ENCODE results near the gene LRFN2.

The LRFN2 gene

DNA sequence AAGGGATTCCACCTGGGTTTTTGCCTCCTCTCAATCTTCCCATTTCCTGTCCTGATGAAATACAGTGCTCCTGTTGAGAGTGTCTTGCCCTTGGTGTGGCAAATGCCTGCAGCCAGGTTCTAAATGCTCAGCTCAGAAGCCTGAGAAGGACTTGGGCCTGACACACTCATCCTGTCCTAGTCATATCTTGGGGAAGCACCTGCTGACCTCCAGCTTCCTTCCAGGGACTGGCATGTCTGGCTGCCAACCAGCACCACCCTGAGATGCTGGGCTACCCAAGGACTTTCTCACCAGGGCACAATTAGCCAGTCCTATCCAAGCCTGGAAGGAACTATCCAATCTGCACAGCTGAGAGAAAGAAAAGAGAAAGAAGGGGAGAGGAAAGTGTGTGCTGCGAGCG lies 43.4 kb downstream of the LRFN2 start:
- Histone ChIP-seq H3K27me3 (ENCODE audit: control insufficient read depth, insufficient read depth, low read length) (no peaks in the 10 kb centered on the region), H3K4me3 (ENCODE audit: low read depth, low read length) (no peak overlapping the region), H3K27ac (ENCODE audit: low read depth, low read length) (no peak overlapping the region), H3K9me3 (ENCODE audit: control insufficient read depth, insufficient read depth, low read length) (no peaks in the 10 kb centered on the region), H3K9ac (ENCODE audit: low read depth, low read length) (no peak overlapping the region), H3K36me3 (ENCODE audit: control insufficient read depth, insufficient read depth, low read length) (no peaks in the 10 kb centered on the region), H3K4me1 (ENCODE audit: control insufficient read depth, insufficient read depth, low read length) (peaks cover 27% of the 10 kb centered on the region)

GRCh38 chr6:40543146-40543545 lies 44.0 kb downstream of the LRFN2 start:
- Histone ChIP-seq H3K27ac (ENCODE audit: low read depth, low read length) (no peak overlapping the region), H3K4me1 (ENCODE audit: control insufficient read depth, insufficient read depth, low read length) (peaks cover 30% of the 10 kb centered on the region), H3K9me3 (ENCODE audit: control insufficient read depth, insufficient read depth, low read length) (no peaks in the 10 kb centered on the region), H3K27me3 (ENCODE audit: control insufficient read depth, insufficient read depth, low read length) (no peaks in the 10 kb centered on the region), H3K4me3 (ENCODE audit: low read depth, low read length) (no peak overlapping the region), H3K9ac (ENCODE audit: low read depth, low read length) (no peak overlapping the region), H3K36me3 (ENCODE audit: control insufficient read depth, insufficient read depth, low read length) (no peaks in the 10 kb centered on the region)

DNA sequence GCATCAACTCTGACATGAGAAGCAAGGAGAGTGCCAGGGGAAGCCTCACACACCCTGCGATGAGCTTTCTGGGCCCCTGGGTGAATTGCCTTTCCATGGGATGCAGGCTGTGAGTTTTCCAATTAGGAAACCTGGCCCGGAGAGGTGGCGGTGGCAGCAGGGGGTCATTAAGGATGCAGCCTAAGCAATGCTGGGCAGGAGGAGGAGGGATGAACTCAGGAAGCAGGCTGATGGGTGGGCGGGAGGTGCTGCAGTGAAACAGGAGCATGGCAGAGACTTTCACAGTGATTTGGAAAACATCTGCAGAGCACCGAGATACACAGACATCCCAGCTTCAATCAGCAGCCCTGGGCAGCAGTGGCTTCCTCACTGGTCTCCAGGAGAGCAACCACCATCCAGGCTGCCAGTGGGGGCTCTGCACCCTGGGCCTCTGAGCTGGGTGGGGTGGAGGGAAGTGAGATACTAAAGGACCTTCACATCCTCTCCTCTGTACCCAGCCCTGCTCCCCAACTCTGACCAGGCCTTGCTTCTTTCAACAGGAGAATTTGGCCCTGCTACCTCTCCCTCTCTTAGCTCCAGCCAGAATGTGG lies 44.9 kb downstream of the LRFN2 start:
- H3K9me3 ChIP-seq (ENCODE audit: control insufficient read depth, insufficient read depth, low read length), result no peaks in the 10 kb centered on the region
- no peak overlapping the region for H3K4me3 ChIP-seq (ENCODE audit: low read depth, low read length)
- H3K27me3 ChIP-seq (ENCODE audit: control insufficient read depth, insufficient read depth, low read length), result no peaks in the 10 kb centered on the region
- H3K27ac ChIP-seq (ENCODE audit: low read depth, low read length), result no peak overlapping the region
- peaks cover 33% of the 10 kb centered on the region for H3K4me1 ChIP-seq (ENCODE audit: control insufficient read depth, insufficient read depth, low read length)
- H3K36me3 ChIP-seq (ENCODE audit: control insufficient read depth, insufficient read depth, low read length), result no peaks in the 10 kb centered on the region
- no peak overlapping the region for H3K9ac ChIP-seq (ENCODE audit: low read depth, low read length)

- no peaks in the 10 kb centered on the region for H3K27me3 ChIP-seq (ENCODE audit: control insufficient read depth, insufficient read depth, low read length)
- no peaks in the 10 kb centered on the region for H3K36me3 ChIP-seq (ENCODE audit: control insufficient read depth, insufficient read depth, low read length)
These were observed 45.5 kb downstream of the LRFN2 start for GRCh38 chr6:40541556-40542174.

GRCh38 chr6:40540790-40541189 lies 46.4 kb downstream of the LRFN2 start:
- no peak overlapping the region for H3K27ac ChIP-seq (ENCODE audit: low read depth, low read length)
- H3K4me3 ChIP-seq (ENCODE audit: low read depth, low read length), result no peak overlapping the region
- H3K36me3 ChIP-seq (ENCODE audit: control insufficient read depth, insufficient read depth, low read length), result no peaks in the 10 kb centered on the region
- H3K4me1 ChIP-seq (ENCODE audit: control insufficient read depth, insufficient read depth, low read length), result peaks cover 26% of the 10 kb centered on the region
- no peaks in the 10 kb centered on the region for H3K9me3 ChIP-seq (ENCODE audit: control insufficient read depth, insufficient read depth, low read length)
- H3K27me3 ChIP-seq (ENCODE audit: control insufficient read depth, insufficient read depth, low read length), result no peaks in the 10 kb centered on the region
- H3K9ac ChIP-seq (ENCODE audit: low read depth, low read length), result no peak overlapping the region

More at GRCh38 chr6:40541556-40542174, 45.5 kb downstream of the LRFN2 start:
- Histone ChIP-seq H3K9me3 (ENCODE audit: control insufficient read depth, insufficient read depth, low read length) (no peaks in the 10 kb centered on the region), H3K4me1 (ENCODE audit: control insufficient read depth, insufficient read depth, low read length) (peaks cover 32% of the 10 kb centered on the region), H3K4me3 (ENCODE audit: low read depth, low read length) (no peak overlapping the region), H3K9ac (ENCODE audit: low read depth, low read length) (no peak overlapping the region), H3K27ac (ENCODE audit: low read depth, low read length) (no peak overlapping the region)

DNA sequence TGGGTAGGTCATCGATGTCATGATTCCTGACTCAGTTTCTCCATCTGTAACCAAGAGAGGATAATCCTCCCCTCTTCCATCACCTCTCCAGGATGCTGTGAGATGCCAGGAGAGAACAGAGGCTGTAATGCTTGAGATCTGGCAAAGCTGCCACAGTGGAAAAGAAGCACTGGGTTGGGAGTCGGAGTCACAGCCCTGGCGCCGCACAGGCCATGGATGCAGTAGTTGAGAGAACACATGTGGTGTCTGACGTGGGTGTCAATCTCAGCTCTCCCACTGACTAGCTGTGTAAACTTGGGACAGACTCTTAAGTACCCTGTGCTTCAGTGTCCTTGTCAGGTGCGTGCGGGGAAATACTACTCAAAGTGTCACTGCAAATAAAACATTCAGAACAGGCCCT lies 47.3 kb downstream of the LRFN2 start:
- Histone ChIP-seq H3K36me3 (ENCODE audit: control insufficient read depth, insufficient read depth, low read length) (no peaks in the 10 kb centered on the region), H3K4me3 (ENCODE audit: low read depth, low read length) (no peak overlapping the region), H3K4me1 (ENCODE audit: control insufficient read depth, insufficient read depth, low read length) (peaks cover 19% of the 10 kb centered on the region), H3K9ac (ENCODE audit: low read depth, low read length) (no peak overlapping the region), H3K27me3 (ENCODE audit: control insufficient read depth, insufficient read depth, low read length) (no peaks in the 10 kb centered on the region), H3K27ac (ENCODE audit: low read depth, low read length) (no peak overlapping the region), H3K9me3 (ENCODE audit: control insufficient read depth, insufficient read depth, low read length) (no peaks in the 10 kb centered on the region)

DNA sequence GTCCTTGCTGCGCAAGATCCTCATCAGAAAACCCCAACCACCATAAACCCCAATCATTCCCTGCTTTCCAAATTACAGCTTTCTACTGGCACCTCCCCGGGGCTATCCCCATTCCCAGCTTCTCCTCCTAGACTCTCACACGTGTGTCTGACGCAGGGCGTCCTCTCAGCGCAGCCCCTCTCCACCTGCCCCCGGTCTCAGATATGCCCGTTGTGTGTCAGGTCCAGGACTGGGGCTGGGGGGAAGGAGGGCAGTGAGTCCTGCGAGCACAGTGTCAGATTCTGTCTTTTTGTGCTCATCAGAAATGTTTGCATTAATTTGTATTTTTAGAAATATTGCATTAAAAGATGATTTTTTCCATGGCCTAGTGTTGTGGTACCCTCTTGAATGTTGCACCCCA lies 48.6 kb downstream of the LRFN2 start:
- no peaks in the 10 kb centered on the region for H3K27me3 ChIP-seq (ENCODE audit: control insufficient read depth, insufficient read depth, low read length)
- H3K9ac ChIP-seq (ENCODE audit: low read depth, low read length), result no peak overlapping the region
- H3K4me1 ChIP-seq (ENCODE audit: control insufficient read depth, insufficient read depth, low read length), result peaks cover 19% of the 10 kb centered on the region
- no peak overlapping the region for H3K27ac ChIP-seq (ENCODE audit: low read depth, low read length)
- H3K4me3 ChIP-seq (ENCODE audit: low read depth, low read length), result no peak overlapping the region
- no peaks in the 10 kb centered on the region for H3K36me3 ChIP-seq (ENCODE audit: control insufficient read depth, insufficient read depth, low read length)
- no peaks in the 10 kb centered on the region for H3K9me3 ChIP-seq (ENCODE audit: control insufficient read depth, insufficient read depth, low read length)

- no peak overlapping the region for H3K27ac ChIP-seq (ENCODE audit: low read depth, low read length)
- no peak overlapping the region for H3K9ac ChIP-seq (ENCODE audit: low read depth, low read length)
- no peaks in the 10 kb centered on the region for H3K36me3 ChIP-seq (ENCODE audit: control insufficient read depth, insufficient read depth, low read length)
- H3K4me3 ChIP-seq (ENCODE audit: low read depth, low read length), result no peak overlapping the region
- H3K9me3 ChIP-seq (ENCODE audit: control insufficient read depth, insufficient read depth, low read length), result no peaks in the 10 kb centered on the region
- H3K27me3 ChIP-seq (ENCODE audit: control insufficient read depth, insufficient read depth, low read length), result no peaks in the 10 kb centered on the region
- peaks cover 15% of the 10 kb centered on the region for H3K4me1 ChIP-seq (ENCODE audit: control insufficient read depth, insufficient read depth, low read length)
These were observed 49.7 kb downstream of the LRFN2 start for GRCh38 chr6:40537446-40537845.

DNA sequence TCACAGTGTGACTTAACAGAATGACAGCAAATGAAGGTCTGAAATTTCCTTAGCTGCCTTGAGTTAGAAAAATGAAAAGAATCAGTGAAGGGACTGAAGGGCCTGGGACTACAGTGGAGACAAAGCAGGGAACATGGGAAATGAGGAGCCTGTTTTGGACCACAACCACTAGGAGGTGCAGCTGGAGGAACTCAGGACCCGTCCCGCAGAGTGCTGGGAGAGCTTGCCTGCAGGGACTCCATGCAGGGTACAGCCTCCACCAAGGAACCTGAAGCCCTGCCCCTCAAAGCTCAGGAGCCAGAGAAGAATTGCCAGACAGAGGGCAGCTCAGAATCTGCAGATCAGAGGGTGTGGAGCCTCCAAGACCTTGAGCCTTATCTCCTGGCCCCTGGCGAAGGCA lies 50.7 kb downstream of the LRFN2 start:
- Histone ChIP-seq H3K4me1 (ENCODE audit: control insufficient read depth, insufficient read depth, low read length) (peaks cover 6% of the 10 kb centered on the region; the same call in 1 of the 2 replicates), H3K36me3 (ENCODE audit: control insufficient read depth, insufficient read depth, low read length) (no peaks in the 10 kb centered on the region), H3K27ac (ENCODE audit: low read depth, low read length) (no peak overlapping the region), H3K27me3 (ENCODE audit: control insufficient read depth, insufficient read depth, low read length) (no peaks in the 10 kb centered on the region), H3K4me3 (ENCODE audit: low read depth, low read length) (no peak overlapping the region), H3K9ac (ENCODE audit: low read depth, low read length) (no peak overlapping the region), H3K9me3 (ENCODE audit: control insufficient read depth, insufficient read depth, low read length) (no peaks in the 10 kb centered on the region)

DNA sequence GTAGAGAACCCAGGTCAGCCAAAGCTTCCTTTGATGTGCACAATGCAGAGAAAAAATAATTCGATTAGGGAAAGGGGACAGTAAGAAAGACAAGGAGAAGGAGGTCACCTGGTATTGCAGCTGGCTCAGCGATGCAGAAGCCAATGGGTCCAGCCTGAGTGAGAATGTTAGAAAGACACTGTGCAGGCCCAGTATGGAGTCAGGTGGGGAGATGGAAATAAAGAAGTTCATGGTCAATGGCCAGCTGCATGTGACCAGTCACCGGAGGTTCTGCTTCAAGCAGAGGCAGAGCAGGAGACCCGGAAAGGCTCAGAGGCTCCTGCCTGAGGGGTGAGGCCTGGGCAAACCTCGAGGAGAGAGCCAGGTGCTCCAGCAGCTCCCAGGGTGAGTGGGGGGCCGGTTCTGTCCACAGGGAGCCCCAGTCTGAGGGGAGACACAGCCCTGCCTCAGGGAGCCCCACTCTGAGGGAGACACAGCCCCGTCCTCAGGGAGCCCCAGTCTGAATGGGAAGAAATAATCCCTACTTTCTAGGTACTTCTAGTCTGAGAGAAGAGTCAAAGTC lies 51.3 kb downstream of the LRFN2 start:
- H3K27me3 ChIP-seq (ENCODE audit: control insufficient read depth, insufficient read depth, low read length), result no peaks in the 10 kb centered on the region
- no peak overlapping the region for H3K27ac ChIP-seq (ENCODE audit: low read depth, low read length)
- H3K4me3 ChIP-seq (ENCODE audit: low read depth, low read length), result no peak overlapping the region
- H3K9me3 ChIP-seq (ENCODE audit: control insufficient read depth, insufficient read depth, low read length), result no peaks in the 10 kb centered on the region
- no peaks in the 10 kb centered on the region for H3K36me3 ChIP-seq (ENCODE audit: control insufficient read depth, insufficient read depth, low read length)
- H3K4me1 ChIP-seq (ENCODE audit: control insufficient read depth, insufficient read depth, low read length), result peaks cover 6% of the 10 kb centered on the region; the same call in 1 of the 2 replicates
- H3K9ac ChIP-seq (ENCODE audit: low read depth, low read length), result no peak overlapping the region

DNA sequence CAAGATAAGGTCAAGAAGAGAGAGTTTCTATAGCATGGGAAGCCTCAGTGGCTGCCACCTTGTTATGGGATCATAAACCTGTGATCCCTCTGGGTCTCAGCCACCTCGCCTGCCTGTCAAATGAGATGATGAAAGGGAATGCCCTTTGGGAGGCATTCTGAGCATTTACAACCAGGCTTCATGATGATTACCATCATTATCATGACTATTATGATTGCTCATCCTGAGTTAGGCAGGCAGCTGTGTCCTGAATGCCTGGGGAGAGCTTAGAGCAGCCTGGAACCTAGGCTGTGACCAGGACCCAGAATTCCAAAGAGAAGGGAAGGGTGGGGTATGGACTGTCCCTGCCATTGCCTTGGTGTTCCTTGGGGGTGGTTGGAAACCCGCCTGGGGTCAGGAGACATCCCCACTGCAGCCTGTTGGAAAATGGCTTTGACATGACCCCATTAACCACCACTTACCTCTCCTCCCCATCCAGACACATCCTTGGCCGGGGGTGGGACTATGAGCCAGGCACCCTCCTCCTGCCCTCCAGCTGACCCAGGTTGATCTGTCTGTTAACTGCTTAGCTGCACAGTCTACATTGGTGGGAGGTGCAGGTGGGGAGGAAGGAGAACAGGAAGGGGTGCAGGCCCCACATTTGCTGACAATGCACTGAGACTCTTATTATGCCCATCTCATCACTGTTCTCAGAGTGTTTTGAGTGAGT lies 51.9 kb downstream of the LRFN2 start:
- H3K9me3 ChIP-seq (ENCODE audit: control insufficient read depth, insufficient read depth, low read length), result no peaks in the 10 kb centered on the region
- H3K9ac ChIP-seq (ENCODE audit: low read depth, low read length), result no peak overlapping the region
- no peak overlapping the region for H3K4me3 ChIP-seq (ENCODE audit: low read depth, low read length)
- H3K36me3 ChIP-seq (ENCODE audit: control insufficient read depth, insufficient read depth, low read length), result no peaks in the 10 kb centered on the region
- peaks cover 6% of the 10 kb centered on the region; the same call in 1 of the 2 replicates for H3K4me1 ChIP-seq (ENCODE audit: control insufficient read depth, insufficient read depth, low read length)
- H3K27me3 ChIP-seq (ENCODE audit: control insufficient read depth, insufficient read depth, low read length), result no peaks in the 10 kb centered on the region
- no peak overlapping the region for H3K27ac ChIP-seq (ENCODE audit: low read depth, low read length)
